PC-9 (cell line): ENCODE measurements around the gene TNFSF12. TPM values are rescaled to one million over a fixed set of nuclear protein-coding genes. Genes with fewer than 3 reads are reported as not detected.

Experiments
- BruUV-seq: library from RNA; stranded (reverse); fragments of 400-500 nt; replicated peaks from 2 replicates; lab custom pipeline; 2021; lab: Mats Ljungman, UMichigan
- CTCF ChIA-PET: fragments of 300-600 bp; sonication (Branson Sonifier 250); formaldehyde crosslinking; loops from one replicate; lab custom pipeline; 2022; ENCODE audit warnings: antibody characterized with exemption; lab: Charles Lee
- POLR2A ChIA-PET: fragments of 300-600 bp; sonication (Branson Sonifier 250); formaldehyde crosslinking; loops from one replicate; lab custom pipeline; 2022; ENCODE audit warnings: antibody characterized with exemption; ENCODE audit not compliant: unreplicated experiment; lab: Charles Lee
- DNase-seq, 2 experiments: peaks; one replicate each; pipeline versions ENCODE4 v3.0.0 to v3.0.0-alpha.2; 2015 to 2022; ENCODE audit warnings: mixed read lengths in 1 of 2
- H2AFZ ChIP-seq: fragments of 200-600 bp; sonication (generic); 2 replicates; pipeline ENCODE4 v1.8.1; 2017; ENCODE audit warnings: antibody characterized with exemption
- H3F3A ChIP-seq: fragments of 200-600 bp; sonication (generic); 2 replicates; pipeline ENCODE4 v1.8.1; 2017; ENCODE audit warnings: antibody characterized with exemption, mild to moderate bottlenecking, low read depth; ENCODE audit not compliant: insufficient read depth
- H3K27ac ChIP-seq: fragments of 200-600 bp; sonication (generic); 2 replicates; pipeline ENCODE4 v1.6.1; 2016; ENCODE audit warnings: mixed run types
- H3K27me3 ChIP-seq: fragments of 200-600 bp; sonication (generic); 2 replicates; pipeline ENCODE4 v1.6.1; 2016; ENCODE audit warnings: low read depth, mixed run types; ENCODE audit not compliant: insufficient read depth
- H3K36me3 ChIP-seq: fragments of 200-600 bp; sonication (generic); 2 replicates; pipeline ENCODE4 v1.6.1; 2016; ENCODE audit warnings: low read depth, mixed run types
- H3K4me1 ChIP-seq: fragments of 200-600 bp; sonication (generic); replicated peaks from 2 replicates; pipeline ENCODE4 v1.6.1; 2016; ENCODE audit warnings: mixed run types; ENCODE audit not compliant: insufficient read depth
- H3K4me2 ChIP-seq: fragments of 200-600 bp; sonication (generic); 2 replicates; pipeline ENCODE4 v1.6.1; 2017; ENCODE audit warnings: mixed run types
- H3K4me3 ChIP-seq: fragments of 200-600 bp; sonication (generic); 2 replicates; pipeline ENCODE4 v1.6.1; 2016; ENCODE audit warnings: mixed run types
- H3K79me2 ChIP-seq: fragments of 200-600 bp; sonication (generic); 2 replicates; pipeline ENCODE4 v1.6.1; 2017; ENCODE audit warnings: low read depth, mixed run types
- H3K9me2 ChIP-seq: fragments of 200-600 bp; sonication (generic); 2 replicates; pipeline ENCODE4 v1.8.1; 2017; ENCODE audit warnings: mild to moderate bottlenecking; ENCODE audit not compliant: insufficient read depth
- H3K9me3 ChIP-seq: fragments of 200-600 bp; sonication (generic); 2 replicates; pipeline ENCODE4 v1.8.1; 2016; ENCODE audit warnings: low read depth; ENCODE audit not compliant: insufficient read depth
- H4K20me1 ChIP-seq: fragments of 200-600 bp; sonication (generic); 2 replicates; pipeline ENCODE4 v1.8.1; 2017; ENCODE audit not compliant: insufficient read depth
- CTCF ChIP-seq: fragments of 200-600 bp; sonication (generic); conservative IDR thresholded peaks from 2 replicates; pipeline ENCODE4 v1.6.1; 2017; ENCODE audit warnings: mixed run types, antibody characterized with exemption, mild to moderate bottlenecking, moderate library complexity
- EZH2 ChIP-seq: fragments of 200-600 bp; sonication (generic); IDR thresholded peaks from 2 replicates; pipeline ENCODE4 v1.8.0; 2017; ENCODE audit warnings: antibody characterized with exemption, low read depth
- intact Hi-C: fragments of 100-400 bp; cut with micrococcal nuclease; formaldehyde crosslinking; loops from one replicate; pipeline ENCODE4 v1.10.0; 2022; ENCODE audit not compliant: unreplicated experiment
- total RNA-seq: library from RNA; stranded (reverse); gene quantifications from 2 replicates; pipeline ENCODE4 v1.2.3, GENCODE V29; 2021

Gene TNFSF12
- total RNA-seq, 1 experiment from 2014 or later = 14.3 TPM

- intact Hi-C loops = no loop called here
Observed at GRCh38 chr17:7579001-7579833, 30.4 kb downstream of the TNFSF12 start, which contains the start of gene CD68. Gene CD68 (plus strand): TSS chr17:7579638. CDS start chr17:7579678, 40 bp downstream.

GRCh38 chr17:7579834-7580603 lies 31.2 kb downstream of the TNFSF12 start:
- ChIA-PET CTCF (interaction anchor here (0.5 to 1.1 kb wide), 3 partner anchors 25 to 298 kb away, joined by 3 to 4 read pairs (median 3); partner anchors contain the start of genes SLC2A4 and TP53), POLR2A (interaction anchor here (0.6 to 1.2 kb wide), 6 partner anchors 9 to 200 kb away, joined by 3 to 8 read pairs (median 4); partner anchors contain the start of genes CHRNB1 and TP53)
- no peaks in the 10 kb centered on the region for H3K27me3 ChIP-seq
- H3K36me3 ChIP-seq = peaks cover 24% of the 10 kb centered on the region
- peak overlapping the region; percentile 72 for H3K4me2 ChIP-seq
- no peak for TF ChIP-seq CTCF
- no peak for TF ChIP-seq EZH2
- peaks cover 49% of the 10 kb centered on the region for H3F3A ChIP-seq
- H3K9me3 ChIP-seq = no peaks in the 10 kb centered on the region
- H3K4me1 ChIP-seq = peaks cover 52% of the 10 kb centered on the region
- H3K9me2 ChIP-seq = no peaks in the 10 kb centered on the region
- H4K20me1 ChIP-seq = peaks cover 40% of the 10 kb centered on the region
- no peak for DNase-seq
- no peak overlapping the region for H2AFZ ChIP-seq
- peak overlapping the region; percentile 88 for H3K27ac ChIP-seq
- H3K4me3 ChIP-seq = peak overlapping the region; percentile 38; the same call in 1 of the 2 replicates
- H3K79me2 ChIP-seq = peaks cover 37% of the 10 kb centered on the region
- intact Hi-C loops = loop anchor here (10.0 kb wide), 3 partner anchors 275 to 535 kb away; partner anchors contain the start of genes CHD3, CYB5D1, NAA38 and SLC16A11
- no TSS peak for BruUV-seq

More at GRCh38 chr17:7579001-7579833, 30.4 kb downstream of the TNFSF12 start, which contains the start of gene CD68:
- BruUV-seq = no TSS peak
- Histone ChIP-seq H3K4me1 (peaks cover 60% of the 10 kb centered on the region), H3F3A (peaks cover 57% of the 10 kb centered on the region), H3K4me2 (peak within 1 kb of the TSS; percentile 72), H3K79me2 (peaks cover 43% of the 10 kb centered on the region), H3K27me3 (no peaks in the 10 kb centered on the region), H3K4me3 (peak within 1 kb of the TSS; percentile 38; the same call in 1 of the 2 replicates), H2AFZ (no peak within 1 kb of the TSS), H3K9me2 (no peaks in the 10 kb centered on the region), H3K27ac (peak within 1 kb of the TSS; percentile 88), H3K9me3 (no peaks in the 10 kb centered on the region), H4K20me1 (peaks cover 48% of the 10 kb centered on the region), H3K36me3 (peaks cover 31% of the 10 kb centered on the region)
- ChIA-PET CTCF (interaction anchor here (0.5 to 1.5 kb wide), 3 partner anchors 10 to 298 kb away, joined by 3 to 7 read pairs (median 4); partner anchors contain the start of genes SLC2A4, SOX15 and TP53), POLR2A (interaction anchor here (0.6 to 1.2 kb wide), 6 partner anchors 10 to 199 kb away, joined by 3 to 8 read pairs (median 4); partner anchors contain the start of genes CHRNB1 and TP53)
- peak; percentile 84 to 95 for DNase-seq
- TF ChIP-seq CTCF (no peak), EZH2 (no peak)
